GF-D8 (cell line): ENCODE data around the gene KIF25.

Source experiments
- DNase-seq: peaks from one replicate; lab custom pipeline; 2025; lab: John Stamatoyannopoulos, UW

The KIF25 gene

DNA sequence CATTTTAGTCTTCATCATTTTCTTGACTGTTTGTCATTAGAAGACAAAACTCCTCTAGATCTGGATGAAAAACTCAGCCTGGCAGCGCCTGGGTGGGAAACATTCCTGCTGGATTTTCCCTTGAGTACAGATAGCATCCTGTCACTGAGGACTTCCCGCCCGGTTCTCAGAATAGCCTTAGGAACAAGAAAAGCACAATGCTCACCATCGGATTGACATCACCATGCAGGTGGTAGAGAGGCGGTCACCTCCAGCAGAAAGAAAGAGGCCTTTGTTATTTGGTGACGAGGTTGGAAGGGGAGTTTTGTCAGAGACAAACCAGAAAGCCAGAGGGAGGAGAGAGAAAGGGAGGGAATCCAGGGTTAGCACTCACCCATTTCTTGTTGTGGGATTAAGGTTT is 39.8 kb downstream of the KIF25 start:
- DNase-seq = no peak

DNA sequence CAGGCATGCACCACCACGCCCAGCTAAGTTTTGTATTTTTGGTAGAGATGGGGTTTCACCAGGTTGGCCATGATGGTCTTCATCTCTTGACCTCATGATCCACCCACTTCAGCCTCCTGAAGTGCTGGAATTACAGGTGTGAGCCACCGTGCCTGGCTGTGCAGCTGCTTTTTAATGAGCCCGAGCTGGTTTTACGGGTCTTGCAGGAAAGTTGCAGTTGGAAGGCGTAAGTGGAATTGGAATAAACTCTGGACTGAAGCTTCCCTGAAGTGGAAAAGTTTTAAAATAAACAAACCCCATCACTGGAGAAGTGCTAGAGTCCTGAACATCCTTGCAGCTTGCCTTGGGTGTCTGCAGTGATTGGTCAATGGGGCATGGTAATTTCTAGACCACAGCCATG is 40.4 kb downstream of the KIF25 start:
- no peak for DNase-seq

- DNase-seq = no peak
These were observed 41.2 kb downstream of the KIF25 start for GRCh38 chr6:168038576-168039140.

GRCh38 chr6:168039301-168039700 is 41.8 kb downstream of the KIF25 start:
- no peak for DNase-seq

GRCh38 chr6:168039849-168040248 is 42.4 kb downstream of the KIF25 start:
- DNase-seq = no peak

DNA sequence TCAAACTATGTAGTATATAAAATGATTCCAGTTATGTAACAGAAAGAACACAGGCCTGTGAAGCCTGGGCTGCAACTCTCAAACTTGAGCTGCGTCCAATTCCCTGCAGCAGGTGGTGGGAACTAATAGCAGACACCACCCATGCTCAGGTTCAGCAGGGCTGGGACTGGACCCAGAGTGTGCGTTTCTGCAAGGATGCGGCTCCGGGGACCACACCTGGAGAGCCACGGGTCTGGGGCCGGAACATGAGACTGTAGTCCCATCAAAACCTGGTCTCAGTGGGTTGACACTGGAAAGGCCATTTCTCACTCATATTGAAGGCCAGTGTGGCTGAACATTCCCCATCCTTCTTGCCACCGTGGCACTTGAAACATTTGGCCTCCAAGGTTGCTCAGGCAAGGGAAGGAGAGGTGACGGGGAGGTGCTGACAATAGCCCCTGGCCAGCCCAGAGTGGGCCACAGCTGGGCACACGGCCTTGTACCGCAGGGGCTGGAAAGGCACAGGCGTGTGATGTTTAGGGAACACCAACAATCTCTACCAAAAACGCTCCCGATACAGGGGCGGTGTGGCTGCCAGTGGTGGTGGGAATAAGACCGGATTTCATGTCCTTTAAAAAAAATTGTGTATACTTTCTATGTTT is 43.5 kb downstream of the KIF25 start:
- no peak for DNase-seq

DNA sequence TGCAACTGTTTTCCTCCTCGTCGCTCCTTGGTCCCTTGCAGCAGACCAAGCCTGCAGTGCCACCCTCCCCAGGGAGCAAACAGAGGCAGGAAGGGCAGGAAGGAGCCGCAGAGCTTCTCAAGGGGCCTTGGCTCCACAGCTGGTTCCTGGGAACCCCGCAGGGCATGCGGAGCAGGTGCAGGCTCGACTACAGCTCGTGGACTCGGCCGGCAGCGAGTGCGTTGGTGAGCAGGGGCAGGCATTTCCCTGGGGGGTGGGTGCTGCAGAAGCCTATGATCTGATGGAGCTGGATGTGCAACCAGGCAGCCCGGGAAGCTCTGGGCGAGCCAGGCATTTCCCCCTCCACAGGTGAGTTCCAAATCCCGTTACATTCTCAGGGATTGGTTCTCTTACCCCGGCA is 44.5 kb downstream of the KIF25 start:
- no peak for DNase-seq

GRCh38 chr6:168042426-168043192 is 45.1 kb downstream of the KIF25 start:
- no peak for DNase-seq

DNA sequence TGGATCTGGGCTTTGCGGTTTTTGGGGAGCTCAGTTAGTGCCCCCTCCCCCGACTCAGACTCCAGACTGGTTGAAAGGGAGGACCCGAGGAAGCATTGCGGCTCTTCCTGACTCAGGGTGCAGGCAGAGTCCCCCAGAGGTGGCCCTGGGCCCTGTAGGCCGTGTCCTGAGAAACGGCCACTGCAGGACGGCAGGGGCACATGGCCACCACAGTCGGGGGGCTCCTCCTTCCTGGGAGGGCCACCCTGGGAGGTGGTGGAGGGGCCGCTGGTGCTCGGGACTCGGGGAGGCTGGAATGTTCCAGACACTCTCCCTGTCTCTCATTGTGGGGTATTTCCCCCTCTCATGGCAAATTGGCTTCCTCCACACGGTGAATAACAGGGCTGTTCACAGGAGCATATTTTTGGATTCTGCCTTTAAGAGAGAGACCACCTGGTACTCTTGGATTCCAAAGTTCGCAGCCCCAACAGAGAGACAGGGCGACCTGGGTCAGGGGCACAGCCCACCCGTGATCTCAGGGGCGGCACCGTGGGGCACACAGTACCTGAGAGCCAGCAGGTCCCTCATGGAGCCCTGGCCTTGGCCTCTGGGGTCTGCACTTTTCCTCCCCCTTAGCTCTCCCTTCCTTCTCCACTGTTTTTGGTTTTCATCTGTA is 45.8 kb downstream of the KIF25 start:
- no peak for DNase-seq

GRCh38 chr6:168043848-168044415 is 46.5 kb downstream of the KIF25 start:
- DNase-seq = no peak

DNA sequence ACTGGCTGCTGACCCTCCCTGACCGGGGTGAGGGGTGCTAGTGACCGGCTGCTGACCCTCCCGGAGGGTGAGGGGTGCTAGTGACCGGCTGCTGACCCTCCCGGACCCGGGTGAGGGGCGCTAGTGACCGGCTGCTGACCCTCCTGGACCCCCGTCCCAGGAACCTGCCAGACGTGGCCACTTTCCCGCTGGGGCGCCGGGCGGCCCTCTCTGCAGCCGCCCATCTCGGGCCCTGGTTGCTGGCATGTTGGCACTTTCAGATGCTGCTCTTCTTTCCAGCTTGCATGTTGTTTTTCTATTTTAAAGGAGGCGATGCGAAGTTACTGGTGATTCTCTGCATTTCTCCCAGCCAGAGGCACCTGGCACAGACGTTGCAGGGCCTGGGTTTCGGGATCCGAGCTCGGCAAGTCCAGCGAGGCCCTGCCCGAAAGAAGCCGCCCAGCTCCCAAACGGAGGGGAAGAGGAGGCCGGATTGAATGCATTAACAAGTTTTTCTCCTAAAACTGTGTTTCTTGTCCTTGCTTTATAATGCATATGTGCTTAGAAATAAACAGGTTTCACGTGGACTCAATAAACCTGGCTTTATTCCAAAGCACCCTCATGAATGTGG is 47.2 kb downstream of the KIF25 start:
- DNase-seq = no peak

GRCh38 chr6:168045141-168045691 is 47.7 kb downstream of the KIF25 start:
- no peak for DNase-seq

DNA sequence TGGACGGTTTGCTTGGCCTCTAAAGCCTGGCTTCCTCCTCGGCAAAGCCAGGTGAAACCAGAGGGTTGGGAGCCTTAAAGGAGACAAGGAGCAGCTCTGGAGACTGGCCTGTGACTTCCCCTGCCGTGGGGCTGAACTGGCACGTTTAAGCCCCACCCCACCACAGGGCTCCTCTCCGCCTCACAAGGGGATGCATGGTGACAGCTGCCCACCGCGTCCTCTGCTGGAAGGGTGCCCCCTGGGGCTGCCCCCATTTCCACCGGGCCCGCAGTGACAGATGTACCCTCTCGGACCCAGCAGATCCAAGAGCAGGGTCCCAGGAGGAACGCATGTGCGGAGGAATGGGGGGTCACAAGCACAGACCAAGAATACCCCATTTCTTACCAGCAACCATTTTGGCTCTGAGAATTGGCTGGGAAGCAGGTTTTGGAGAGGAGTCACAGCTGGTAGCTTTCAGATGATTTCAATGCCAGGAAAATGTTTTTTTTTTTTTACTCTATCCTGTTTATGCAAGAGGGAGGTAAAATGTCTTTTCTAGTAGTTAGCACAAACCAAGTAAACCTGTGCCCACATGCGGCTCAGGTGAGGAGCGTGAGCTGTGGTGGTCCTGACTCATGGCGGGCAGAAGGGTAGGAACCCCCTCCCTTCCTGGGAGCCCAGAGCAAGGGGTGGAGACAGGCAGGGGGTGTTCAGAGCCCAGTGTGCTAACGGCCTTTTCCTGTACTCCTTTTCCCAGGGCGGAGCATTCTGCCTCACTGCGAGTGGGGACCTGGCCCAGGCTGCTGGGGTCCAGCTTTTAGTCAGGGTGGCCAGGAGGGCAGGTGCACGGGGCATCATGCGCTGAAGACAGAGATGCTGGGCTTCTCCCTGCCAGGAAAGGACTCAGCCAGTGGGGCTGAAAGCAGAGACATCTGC is 48.5 kb downstream of the KIF25 start:
- DNase-seq = no peak

DNA sequence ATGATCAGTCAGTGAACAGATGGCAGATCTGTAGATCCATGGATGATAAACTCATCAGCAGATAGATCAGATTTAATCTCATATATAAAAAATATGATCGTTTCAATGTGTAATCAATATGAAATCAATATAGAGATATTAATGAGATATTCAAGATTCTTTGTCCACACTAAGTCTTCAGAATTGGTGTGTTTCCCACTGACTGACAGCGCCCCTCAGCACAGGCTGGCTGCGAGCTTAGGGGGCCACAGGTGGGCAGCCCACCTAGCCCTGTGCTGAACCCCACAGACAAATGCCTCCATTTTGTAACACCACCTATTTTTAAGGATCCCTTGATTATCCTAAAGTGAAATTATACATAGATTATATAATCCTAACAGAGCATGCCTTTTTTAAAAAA is 49.2 kb downstream of the KIF25 start:
- DNase-seq = no peak

- no peak for DNase-seq
These were observed 50.6 kb downstream of the KIF25 start for GRCh38 chr6:168047841-168048723.

- DNase-seq = no peak
These were observed 51.2 kb downstream of the KIF25 start for GRCh38 chr6:168048724-168049025.

- DNase-seq = no peak
These were observed 51.8 kb downstream of the KIF25 start for GRCh38 chr6:168049277-168049676.

- DNase-seq = no peak
These were observed 52.3 kb downstream of the KIF25 start for GRCh38 chr6:168049706-168050224.

GRCh38 chr6:168050225-168050880 is 52.9 kb downstream of the KIF25 start:
- DNase-seq = no peak
